A549 (cell line): ENCODE results near the gene SLC16A9. TPM values are rescaled to one million over a fixed set of nuclear protein-coding genes. Genes with fewer than 3 reads are reported as not detected.
"Not testable (repeated sequence)": the region's sequence is repeated elsewhere in the genome, so short reads cannot be mapped to it uniquely, and the experiment has no call there.

ENCODE experiments used
- ATAC-seq, 2 experiments: fragments of 200-7000 bp in 1 of 2; fragments of >200 bp in 1 of 2; cut with Nextera tagmentation in 1 of 2; cut with Tn5 transposase in 1 of 2; 3 replicates each; pipeline versions ENCODE4 v1.8.0 to v1.9.1; 2018 to 2020; ENCODE audit warnings: mild to moderate bottlenecking in 1 of 2, moderate library complexity in 1 of 2
- CTCF ChIA-PET: fragments of 300-600 bp; sonication (Branson Sonifier 250); formaldehyde crosslinking; extraction: SDS; loops from one replicate; lab custom pipeline; 2021; ENCODE audit warnings: antibody characterized with exemption, inconsistent platforms; lab: Yijun Ruan, JAX
- POLR2A ChIA-PET: fragments of 350-600 bp; formaldehyde crosslinking; extraction: SDS; loops from one replicate; lab custom pipeline; 2021; ENCODE audit warnings: antibody characterized with exemption, inconsistent platforms; lab: Yijun Ruan, JAX
- DNase-seq, 2 experiments: peaks; one replicate each; pipeline versions ENCODE4 v3.0.0 to v3.0.0-alpha.2; 2011 to 2016; ENCODE audit warnings: low read depth in 1 of 2, low spot score in 1 of 2
- FAIRE-seq: peaks from 2 replicates; lab custom pipeline; 2011; peaks lifted over from hg19 to GRCh38; lab: Jason Lieb, UNC
- H3K27ac ChIP-seq, 2 experiments: fragments of >200 bp; sonication (Bioruptor Twin); formaldehyde crosslinking; 3 replicates each; pipeline ENCODE4 v1.5.1; 2016 to 2017
- H3K4me1 ChIP-seq: fragments of >200 bp; sonication (Bioruptor Twin); formaldehyde crosslinking; 3 replicates; pipeline ENCODE4 v1.6.1; 2016
- H3K4me2 ChIP-seq: fragments of >200 bp; sonication (Bioruptor Twin); formaldehyde crosslinking; 3 replicates; pipeline ENCODE4 v1.6.1; 2016
- H3K4me3 ChIP-seq: fragments of >200 bp; sonication (Bioruptor Twin); formaldehyde crosslinking; 3 replicates; pipeline ENCODE4 v1.5.1; 2016
- H3K9me3 ChIP-seq: fragments of >200 bp; sonication (Bioruptor Twin); formaldehyde crosslinking; 3 replicates; pipeline ENCODE4 v1.6.1; 2016
- CBX2 ChIP-seq: fragments of 200-600 bp; sonication (generic); IDR thresholded peaks from 2 replicates; pipeline ENCODE4 v1.6.1; 2016; ENCODE audit warnings: low read depth, mild to moderate bottlenecking, borderline replicate concordance
- CBX8 ChIP-seq: fragments of 200-600 bp; sonication (generic); IDR thresholded peaks from 2 replicates; pipeline ENCODE4 v1.6.1; 2016
- FOSB ChIP-seq: fragments of 250-450 bp; sonication (Bioruptor Pico); IDR thresholded peaks from 2 replicates; pipeline ENCODE4 v1.5.0; 2020; ENCODE audit warnings: mild to moderate bottlenecking, moderate library complexity
- FOXS1 ChIP-seq: fragments of 250-450 bp; sonication (Bioruptor Pico); IDR thresholded peaks from 2 replicates; pipeline ENCODE4 v1.5.0; 2020; ENCODE audit warnings: mild to moderate bottlenecking, moderate library complexity
- GATA3 ChIP-seq: IDR thresholded peaks from 2 replicates; pipeline ENCODE4 v1.6.1; 2012; ENCODE audit warnings: borderline replicate concordance
- HEYL ChIP-seq: fragments of 250-450 bp; sonication (Bioruptor Pico); IDR thresholded peaks from 2 replicates; pipeline ENCODE4 v1.8.0; 2021; ENCODE audit warnings: mild to moderate bottlenecking, moderate library complexity
- HOXA7 ChIP-seq: fragments of 250-450 bp; sonication (Bioruptor Pico); IDR thresholded peaks from 2 replicates; pipeline ENCODE4 v1.5.0; 2020; ENCODE audit warnings: mild to moderate bottlenecking, moderate library complexity
- HOXB13 ChIP-seq: fragments of 250-450 bp; sonication (Bioruptor Pico); IDR thresholded peaks from 2 replicates; pipeline ENCODE4 v1.5.0; 2020; ENCODE audit warnings: low read depth, mild to moderate bottlenecking, moderate library complexity
- JUN ChIP-seq, 2 experiments: fragments of >200 bp; sonication (Bioruptor Twin); formaldehyde crosslinking; IDR thresholded peaks; 2 replicates in 1 of 2; 3 replicates in 1 of 2; pipeline ENCODE4 v1.6.1; 2016 to 2017
- JUNB ChIP-seq: fragments of >200 bp; sonication (Bioruptor Twin); formaldehyde crosslinking; IDR thresholded peaks from 2 replicates; pipeline ENCODE4 v1.6.1; 2016
- KDM1A ChIP-seq: fragments of 200-600 bp; sonication (generic); IDR thresholded peaks from 2 replicates; pipeline ENCODE4 v1.6.1; 2016; ENCODE audit warnings: low read depth, mild to moderate bottlenecking
- KDM5A ChIP-seq: fragments of 200-600 bp; sonication (generic); IDR thresholded peaks from 2 replicates; pipeline ENCODE4 v1.6.1; 2016; ENCODE audit warnings: antibody characterized with exemption, mild to moderate bottlenecking
- MAFK ChIP-seq: fragments of 450-650 bp; IDR thresholded peaks from 2 replicates; pipeline ENCODE4 v1.6.1; 2014; ENCODE audit not compliant: partially characterized antibody
- NFE2L2 ChIP-seq: fragments of 150-350 bp; conservative IDR thresholded peaks from 2 replicates; pipeline ENCODE4 v1.6.1; 2014; ENCODE audit warnings: low read length
- PHF8 ChIP-seq: fragments of 200-600 bp; sonication (generic); IDR thresholded peaks from 2 replicates; pipeline ENCODE4 v1.6.1; 2016; ENCODE audit warnings: low read depth, mild to moderate bottlenecking, antibody characterized with exemption, moderate library complexity, borderline replicate concordance
- POLR2AphosphoS2 ChIP-seq: conservative IDR thresholded peaks from 2 replicates; pipeline ENCODE4 v1.6.1; 2012; ENCODE audit warnings: low read length, improper control_type of control experiment, inconsistent platforms
- RAD21 ChIP-seq, 2 experiments: fragments of >200 bp in 1 of 2; sonication (Bioruptor Twin) in 1 of 2; formaldehyde crosslinking in 1 of 2; IDR thresholded peaks in 1 of 2; conservative IDR thresholded peaks in 1 of 2; 2 replicates in 1 of 2; 3 replicates in 1 of 2; pipeline ENCODE4 v1.6.1; 2012 to 2018; ENCODE audit warnings: inconsistent platforms in 1 of 2
- SREBF2 ChIP-seq: fragments of 450-650 bp; IDR thresholded peaks from 2 replicates; pipeline ENCODE4 v1.6.1; 2014; ENCODE audit warnings: mild to moderate bottlenecking, moderate library complexity
- TFCP2L1 ChIP-seq: fragments of 250-450 bp; sonication (Bioruptor Pico); IDR thresholded peaks from 2 replicates; pipeline ENCODE4 v1.5.0; 2021; ENCODE audit warnings: mild to moderate bottlenecking
- TP53 ChIP-seq: fragments of 250-450 bp; sonication (Bioruptor Pico); IDR thresholded peaks from 2 replicates; pipeline ENCODE4 v1.5.0; 2021; ENCODE audit warnings: mild to moderate bottlenecking, moderate library complexity
- ZFP36 ChIP-seq: fragments of 450-650 bp; IDR thresholded peaks from 2 replicates; pipeline ENCODE4 v1.6.1; 2014; ENCODE audit warnings: borderline replicate concordance; ENCODE audit not compliant: partially characterized antibody
- WGBS: methylation state at CpG from one replicate; pipeline ENCODE4 v1.1.6; 2017; ENCODE audit errors: missing lambda C conversion rate; 5-methylcytosine and 5-hydroxymethylcytosine counted together
- polyA plus RNA-seq, 4 experiments: library from polyadenylated mRNA; depleted of rRNA in 3 of 4; stranded (reverse); fragments of >200 nt; fragmentation: RNase III in 1 of 4; extraction: RNeasy Plus Mini Kit Qiagen cat#74134 plus additional on column Dnase treatment in 1 of 4; gene quantifications; 2 replicates in 3 of 4; 3 replicates in 1 of 4; pipeline ENCODE4 v1.2.3, GENCODE V29; 2011 to 2017
- TF ChIP-seq, protein P1 (sequence below): IDR thresholded peaks from 2 replicates; pipeline ENCODE4 v1.6.1; 2012
- TF ChIP-seq, protein P2 (sequence below): fragments of 250-450 bp; sonication (Bioruptor Pico); IDR thresholded peaks from 2 replicates; pipeline ENCODE4 v1.5.0; 2020; ENCODE audit warnings: low read depth, mild to moderate bottlenecking, moderate library complexity
- TF ChIP-seq, protein P3 (sequence below): fragments of >200 bp; sonication (Bioruptor Twin); formaldehyde crosslinking; IDR thresholded peaks from 3 replicates; pipeline ENCODE4 v1.6.1; 2016
- TF ChIP-seq, protein P4 (sequence below): fragments of >200 bp; sonication (Bioruptor Twin); formaldehyde crosslinking; IDR thresholded peaks from 3 replicates; pipeline ENCODE4 v1.5.1; 2016

Gene SLC16A9
- polyA plus RNA-seq, 2 of the 4 experiments (the other 2 are of a cell fraction): 0.04 to 0.49 TPM

DNA sequence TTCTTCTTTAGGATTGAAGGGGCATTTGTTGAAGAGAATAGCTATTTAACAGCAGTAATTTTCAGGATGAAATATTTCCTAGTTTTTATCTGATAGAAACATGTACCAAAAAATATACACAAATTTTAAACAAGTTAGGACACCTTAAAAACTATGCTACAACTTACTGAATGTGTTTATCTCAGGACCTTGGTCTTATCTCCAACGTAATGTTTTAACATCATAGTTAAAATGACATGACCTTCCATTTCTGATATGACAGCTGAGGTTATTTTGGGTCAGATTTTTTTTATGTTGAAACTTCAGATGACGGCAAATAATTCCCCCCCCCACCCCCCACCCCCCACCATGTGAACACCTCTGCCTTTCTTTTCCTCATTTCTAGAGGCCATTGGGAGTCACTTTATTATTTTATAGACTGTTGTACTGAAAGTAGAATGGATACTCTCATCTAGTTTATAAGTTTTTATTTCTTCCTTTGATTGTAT lies 35.6 kb upstream of the SLC16A9 start:
- POLR2A ChIA-PET: no interaction called here
- DNase-seq: no peak

DNA sequence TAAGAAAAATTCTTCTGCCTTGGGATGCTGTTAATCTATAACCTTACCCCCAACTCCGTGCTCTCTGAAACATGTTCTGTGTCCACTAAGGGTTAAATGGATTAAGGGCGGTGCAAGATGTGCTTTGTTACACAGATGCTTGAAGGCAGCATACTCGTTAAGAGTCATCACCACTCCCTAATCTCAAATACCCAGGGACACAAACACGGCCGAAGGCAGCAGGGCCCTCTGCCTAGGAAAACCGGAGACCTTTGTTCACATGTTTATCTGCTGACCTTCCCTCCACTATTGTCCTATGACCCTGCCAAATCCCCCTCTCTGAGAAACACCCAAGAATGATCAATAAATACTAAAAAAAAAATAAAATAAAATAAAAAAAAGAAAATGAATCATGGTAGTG lies 35.1 kb upstream of the SLC16A9 start:
- H3K4me1 ChIP-seq, DNase-seq, H3K4me2 ChIP-seq, CTCF ChIA-PET, H3K4me3 ChIP-seq, FAIRE-seq, H3K9me3 ChIP-seq, ATAC-seq, POLR2A ChIA-PET, H3K27ac ChIP-seq: not testable (repeated sequence)
- 13% methylated on average over 6 of the region's 6 CpGs for WGBS

More for the DNA sequence above, 35.6 kb upstream of the SLC16A9 start:
- WGBS: 63% methylated on average over 2 of the region's 2 CpGs
- Histone ChIP-seq H3K27ac (no peak overlapping the region), H3K4me1 (no peaks in the 10 kb centered on the region)
- no peak for FAIRE-seq
- TF ChIP-seq TP53 (CRISPR knock-in tag): no peak
- TF ChIP-seq MAFK: no peak
- no peak for TF ChIP-seq CBX2
- TF ChIP-seq ZFP36: no peak
- TF ChIP-seq HEYL (CRISPR knock-in tag): no peak
- TF ChIP-seq, protein P1, sequence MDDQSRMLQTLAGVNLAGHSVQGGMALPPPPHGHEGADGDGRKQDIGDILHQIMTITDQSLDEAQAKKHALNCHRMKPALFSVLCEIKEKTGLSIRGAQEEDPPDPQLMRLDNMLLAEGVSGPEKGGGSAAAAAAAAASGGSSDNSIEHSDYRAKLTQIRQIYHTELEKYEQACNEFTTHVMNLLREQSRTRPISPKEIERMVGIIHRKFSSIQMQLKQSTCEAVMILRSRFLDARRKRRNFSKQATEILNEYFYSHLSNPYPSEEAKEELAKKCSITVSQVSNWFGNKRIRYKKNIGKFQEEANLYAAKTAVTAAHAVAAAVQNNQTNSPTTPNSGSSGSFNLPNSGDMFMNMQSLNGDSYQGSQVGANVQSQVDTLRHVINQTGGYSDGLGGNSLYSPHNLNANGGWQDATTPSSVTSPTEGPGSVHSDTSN: no peak
- TF ChIP-seq SREBF2: no peak
- no peak for TF ChIP-seq NFE2L2
- TF ChIP-seq, protein P2, sequence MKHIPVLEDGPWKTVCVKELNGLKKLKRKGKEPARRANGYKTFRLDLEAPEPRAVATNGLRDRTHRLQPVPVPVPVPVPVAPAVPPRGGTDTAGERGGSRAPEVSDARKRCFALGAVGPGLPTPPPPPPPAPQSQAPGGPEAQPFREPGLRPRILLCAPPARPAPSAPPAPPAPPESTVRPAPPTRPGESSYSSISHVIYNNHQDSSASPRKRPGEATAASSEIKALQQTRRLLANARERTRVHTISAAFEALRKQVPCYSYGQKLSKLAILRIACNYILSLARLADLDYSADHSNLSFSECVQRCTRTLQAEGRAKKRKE (CRISPR knock-in tag): no peak
- no peak for TF ChIP-seq KDM1A
- TF ChIP-seq RAD21 (conservative IDR thresholded peaks at IDR 0.05 in 1 of 2, IDR thresholded peaks at IDR 0.05 in 1 of 2): no peak
- TF ChIP-seq, protein P3, sequence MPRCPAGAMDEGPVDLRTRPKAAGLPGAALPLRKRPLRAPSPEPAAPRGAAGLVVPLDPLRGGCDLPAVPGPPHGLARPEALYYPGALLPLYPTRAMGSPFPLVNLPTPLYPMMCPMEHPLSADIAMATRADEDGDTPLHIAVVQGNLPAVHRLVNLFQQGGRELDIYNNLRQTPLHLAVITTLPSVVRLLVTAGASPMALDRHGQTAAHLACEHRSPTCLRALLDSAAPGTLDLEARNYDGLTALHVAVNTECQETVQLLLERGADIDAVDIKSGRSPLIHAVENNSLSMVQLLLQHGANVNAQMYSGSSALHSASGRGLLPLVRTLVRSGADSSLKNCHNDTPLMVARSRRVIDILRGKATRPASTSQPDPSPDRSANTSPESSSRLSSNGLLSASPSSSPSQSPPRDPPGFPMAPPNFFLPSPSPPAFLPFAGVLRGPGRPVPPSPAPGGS: no peak
- no peak for TF ChIP-seq KDM5A
- no peak for TF ChIP-seq JUN (IDR thresholded peaks at IDR 0.05)
- TF ChIP-seq, all 56 proteins: peak for 0
- no peak overlapping the region for H3K4me3 ChIP-seq
- no peak for ATAC-seq
- no peaks in the 10 kb centered on the region for H3K9me3 ChIP-seq
- CTCF ChIA-PET: no interaction called here
- H3K4me2 ChIP-seq: no peak overlapping the region

DNA sequence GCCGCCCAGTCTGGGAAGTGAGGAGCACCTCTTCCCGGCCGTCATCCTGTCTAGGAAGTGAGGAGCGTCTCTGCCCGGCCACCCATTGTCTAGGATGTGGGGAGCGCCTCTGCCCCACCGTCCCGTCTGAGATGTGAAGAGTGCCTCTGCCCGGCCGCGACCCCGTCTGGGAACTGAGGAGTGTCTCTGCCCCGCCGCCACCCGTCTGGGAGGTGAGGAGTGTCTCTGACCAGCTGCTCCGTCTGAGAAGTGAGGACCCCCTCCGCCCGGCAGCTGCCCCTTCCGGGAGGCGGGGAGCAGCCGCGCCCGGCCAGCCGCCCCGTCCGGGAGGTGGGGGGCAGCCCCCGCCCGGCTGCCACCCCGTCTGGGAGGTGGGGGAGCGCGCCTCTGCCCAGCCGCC lies 34.5 kb upstream of the SLC16A9 start:
- H3K27ac ChIP-seq, H3K4me1 ChIP-seq, DNase-seq, FAIRE-seq, ATAC-seq, CTCF ChIA-PET, POLR2A ChIA-PET, H3K9me3 ChIP-seq, H3K4me2 ChIP-seq, H3K4me3 ChIP-seq: not testable (repeated sequence)
- 65% methylated on average over 4 of the region's 32 CpGs for WGBS

DNA sequence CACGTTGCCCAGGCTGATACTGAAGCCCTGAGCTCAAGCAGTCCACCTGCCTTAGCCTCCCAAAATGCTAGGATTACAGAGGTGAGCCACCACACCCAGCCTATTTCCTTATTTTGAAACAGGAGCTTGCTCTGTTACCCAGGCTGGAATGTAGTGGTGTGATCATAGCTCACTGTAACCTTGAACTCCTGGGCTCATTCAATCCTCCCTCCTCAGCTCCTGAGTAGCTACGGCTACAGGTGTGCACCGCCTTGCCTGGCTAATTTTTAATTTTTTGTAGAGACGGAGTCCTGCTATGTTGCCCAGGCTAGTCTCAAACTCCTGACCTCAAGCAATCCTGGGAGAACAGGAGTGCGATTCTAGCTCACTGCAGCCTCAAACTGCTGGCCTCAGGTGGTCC lies 31.9 kb upstream of the SLC16A9 start:
- Histone ChIP-seq H3K27ac (no peak overlapping the region), H3K4me1 (no peaks in the 10 kb centered on the region), H3K9me3 (no peaks in the 10 kb centered on the region), H3K4me2 (no peak overlapping the region), H3K4me3 (no peak overlapping the region)
- DNase-seq: no peak
- 46% methylated on average over 5 of the region's 5 CpGs for WGBS
- CTCF ChIA-PET: no interaction called here
- FAIRE-seq: no peak
- ATAC-seq: no peak
- POLR2A ChIA-PET: no interaction called here
- TF ChIP-seq HOXA7 (CRISPR knock-in tag) (no peak), FOSB (CRISPR knock-in tag) (no peak), FOXS1 (no peak), POLR2AphosphoS2 (no peak), HOXB13 (CRISPR knock-in tag) (no peak), CBX8 (no peak), TFCP2L1 (CRISPR knock-in tag) (no peak), JUNB (no peak), GATA3 (no peak), PHF8 (no peak), KDM5A (no peak)
- TF ChIP-seq, protein P4, sequence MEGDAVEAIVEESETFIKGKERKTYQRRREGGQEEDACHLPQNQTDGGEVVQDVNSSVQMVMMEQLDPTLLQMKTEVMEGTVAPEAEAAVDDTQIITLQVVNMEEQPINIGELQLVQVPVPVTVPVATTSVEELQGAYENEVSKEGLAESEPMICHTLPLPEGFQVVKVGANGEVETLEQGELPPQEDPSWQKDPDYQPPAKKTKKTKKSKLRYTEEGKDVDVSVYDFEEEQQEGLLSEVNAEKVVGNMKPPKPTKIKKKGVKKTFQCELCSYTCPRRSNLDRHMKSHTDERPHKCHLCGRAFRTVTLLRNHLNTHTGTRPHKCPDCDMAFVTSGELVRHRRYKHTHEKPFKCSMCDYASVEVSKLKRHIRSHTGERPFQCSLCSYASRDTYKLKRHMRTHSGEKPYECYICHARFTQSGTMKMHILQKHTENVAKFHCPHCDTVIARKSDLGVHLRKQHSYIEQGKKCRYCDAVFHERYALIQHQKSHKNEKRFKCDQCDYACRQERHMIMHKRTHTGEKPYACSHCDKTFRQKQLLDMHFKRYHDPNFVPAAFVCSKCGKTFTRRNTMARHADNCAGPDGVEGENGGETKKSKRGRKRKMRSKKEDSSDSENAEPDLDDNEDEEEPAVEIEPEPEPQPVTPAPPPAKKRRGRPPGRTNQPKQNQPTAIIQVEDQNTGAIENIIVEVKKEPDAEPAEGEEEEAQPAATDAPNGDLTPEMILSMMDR: no peak
- TF ChIP-seq, protein P1: no peak
- TF ChIP-seq, protein P2 (CRISPR knock-in tag): no peak
